Ishikawa (cell line): Measurements from ENCODE around the gene RTN3.

ENCODE experiments used
- CEBPB ChIP-seq: IDR thresholded peaks from 2 replicates; pipeline ENCODE4 v1.6.1; 2012
- CREB1 ChIP-seq: IDR thresholded peaks from 2 replicates; pipeline ENCODE4 v1.6.1; 2012; ENCODE audit warnings: low read depth
- EGR1 ChIP-seq: IDR thresholded peaks from 2 replicates; pipeline ENCODE4 v1.6.1; 2012
- EP300 ChIP-seq: IDR thresholded peaks from 2 replicates; pipeline ENCODE4 v1.6.1; 2012; ENCODE audit warnings: borderline replicate concordance
- FOXM1 ChIP-seq: IDR thresholded peaks from 2 replicates; pipeline ENCODE4 v1.6.1; 2012; ENCODE audit warnings: low read depth, borderline replicate concordance
- NFIC ChIP-seq: IDR thresholded peaks from 2 replicates; pipeline ENCODE4 v1.6.1; 2012
- RAD21 ChIP-seq: IDR thresholded peaks from 2 replicates; pipeline ENCODE4 v1.6.1; 2012; ENCODE audit warnings: low read depth
- TAF1 ChIP-seq: IDR thresholded peaks from 2 replicates; pipeline ENCODE4 v1.6.1; 2012; ENCODE audit warnings: low read depth, mild to moderate bottlenecking
- TCF12 ChIP-seq: IDR thresholded peaks from 2 replicates; pipeline ENCODE4 v1.6.1; 2012; ENCODE audit warnings: low read depth
- TEAD4 ChIP-seq: IDR thresholded peaks from 2 replicates; pipeline ENCODE4 v1.6.1; 2012
- YY1 ChIP-seq: IDR thresholded peaks from 2 replicates; pipeline ENCODE4 v1.6.1; 2012; ENCODE audit warnings: low read depth
- ZBTB7A ChIP-seq: IDR thresholded peaks from 2 replicates; pipeline ENCODE4 v1.6.1; 2012; ENCODE audit warnings: low read depth
- TF ChIP-seq, protein P1 (sequence below): IDR thresholded peaks from 2 replicates; pipeline ENCODE4 v1.6.1; 2012
- TF ChIP-seq, protein P2 (sequence below): IDR thresholded peaks from 2 replicates; pipeline ENCODE4 v1.6.1; 2012
- TF ChIP-seq, protein P3 (sequence below): IDR thresholded peaks from 2 replicates; pipeline ENCODE4 v1.6.1; 2012; ENCODE audit warnings: low read depth, mild to moderate bottlenecking

Gene RTN3

DNA sequence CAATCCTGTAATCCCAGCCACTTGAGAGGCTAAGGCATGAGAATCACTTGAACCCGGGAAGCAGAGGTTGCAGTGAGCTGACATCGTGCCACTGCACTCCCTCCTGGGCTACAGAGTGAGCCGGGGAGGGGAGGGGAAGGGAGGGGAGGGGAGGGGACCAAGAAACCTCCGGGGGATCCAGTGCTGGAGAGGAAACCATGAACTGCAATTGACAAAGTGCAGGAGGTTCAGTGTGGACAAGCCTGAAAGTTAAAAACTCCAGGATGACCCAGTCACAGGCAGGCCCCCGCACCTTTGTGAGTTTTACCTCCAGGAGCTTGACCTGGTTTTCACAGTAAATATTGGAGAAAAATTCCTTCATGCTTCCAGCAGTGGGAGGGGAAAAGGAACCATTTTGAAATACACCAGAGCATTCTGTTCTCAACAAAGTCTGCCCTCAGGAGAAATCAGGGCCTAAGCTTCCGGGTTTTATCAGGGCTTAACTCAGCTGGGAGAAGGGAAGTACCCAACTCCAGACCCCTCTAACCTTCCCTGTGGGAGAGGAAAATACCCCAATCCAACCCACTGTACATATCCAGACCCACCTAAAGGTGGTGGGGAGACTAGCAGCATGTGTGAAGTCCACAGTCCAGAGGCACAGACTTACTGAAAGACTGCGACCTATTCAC, 102.8 kb downstream of the RTN3 start:
- no peak for TF ChIP-seq RAD21
- no peak for TF ChIP-seq CREB1
- TF ChIP-seq CEBPB = no peak
- TF ChIP-seq TEAD4 = no peak
- TF ChIP-seq, protein P1, sequence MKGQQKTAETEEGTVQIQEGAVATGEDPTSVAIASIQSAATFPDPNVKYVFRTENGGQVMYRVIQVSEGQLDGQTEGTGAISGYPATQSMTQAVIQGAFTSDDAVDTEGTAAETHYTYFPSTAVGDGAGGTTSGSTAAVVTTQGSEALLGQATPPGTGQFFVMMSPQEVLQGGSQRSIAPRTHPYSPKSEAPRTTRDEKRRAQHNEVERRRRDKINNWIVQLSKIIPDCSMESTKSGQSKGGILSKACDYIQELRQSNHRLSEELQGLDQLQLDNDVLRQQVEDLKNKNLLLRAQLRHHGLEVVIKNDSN = no peak
- no peak for TF ChIP-seq TCF12
- no peak for TF ChIP-seq EGR1
- no peak for TF ChIP-seq ZBTB7A
- TF ChIP-seq EP300 = no peak
- TF ChIP-seq YY1 = no peak
- TF ChIP-seq, protein P2, sequence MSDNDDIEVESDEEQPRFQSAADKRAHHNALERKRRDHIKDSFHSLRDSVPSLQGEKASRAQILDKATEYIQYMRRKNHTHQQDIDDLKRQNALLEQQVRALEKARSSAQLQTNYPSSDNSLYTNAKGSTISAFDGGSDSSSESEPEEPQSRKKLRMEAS = no peak
- TF ChIP-seq, protein P3, sequence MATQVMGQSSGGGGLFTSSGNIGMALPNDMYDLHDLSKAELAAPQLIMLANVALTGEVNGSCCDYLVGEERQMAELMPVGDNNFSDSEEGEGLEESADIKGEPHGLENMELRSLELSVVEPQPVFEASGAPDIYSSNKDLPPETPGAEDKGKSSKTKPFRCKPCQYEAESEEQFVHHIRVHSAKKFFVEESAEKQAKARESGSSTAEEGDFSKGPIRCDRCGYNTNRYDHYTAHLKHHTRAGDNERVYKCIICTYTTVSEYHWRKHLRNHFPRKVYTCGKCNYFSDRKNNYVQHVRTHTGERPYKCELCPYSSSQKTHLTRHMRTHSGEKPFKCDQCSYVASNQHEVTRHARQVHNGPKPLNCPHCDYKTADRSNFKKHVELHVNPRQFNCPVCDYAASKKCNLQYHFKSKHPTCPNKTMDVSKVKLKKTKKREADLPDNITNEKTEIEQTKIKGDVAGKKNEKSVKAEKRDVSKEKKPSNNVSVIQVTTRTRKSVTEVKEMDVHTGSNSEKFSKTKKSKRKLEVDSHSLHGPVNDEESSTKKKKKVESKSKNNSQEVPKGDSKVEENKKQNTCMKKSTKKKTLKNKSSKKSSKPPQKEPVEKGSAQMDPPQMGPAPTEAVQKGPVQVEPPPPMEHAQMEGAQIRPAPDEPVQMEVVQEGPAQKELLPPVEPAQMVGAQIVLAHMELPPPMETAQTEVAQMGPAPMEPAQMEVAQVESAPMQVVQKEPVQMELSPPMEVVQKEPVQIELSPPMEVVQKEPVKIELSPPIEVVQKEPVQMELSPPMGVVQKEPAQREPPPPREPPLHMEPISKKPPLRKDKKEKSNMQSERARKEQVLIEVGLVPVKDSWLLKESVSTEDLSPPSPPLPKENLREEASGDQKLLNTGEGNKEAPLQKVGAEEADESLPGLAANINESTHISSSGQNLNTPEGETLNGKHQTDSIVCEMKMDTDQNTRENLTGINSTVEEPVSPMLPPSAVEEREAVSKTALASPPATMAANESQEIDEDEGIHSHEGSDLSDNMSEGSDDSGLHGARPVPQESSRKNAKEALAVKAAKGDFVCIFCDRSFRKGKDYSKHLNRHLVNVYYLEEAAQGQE = no peak
- TF ChIP-seq FOXM1 = no peak

DNA sequence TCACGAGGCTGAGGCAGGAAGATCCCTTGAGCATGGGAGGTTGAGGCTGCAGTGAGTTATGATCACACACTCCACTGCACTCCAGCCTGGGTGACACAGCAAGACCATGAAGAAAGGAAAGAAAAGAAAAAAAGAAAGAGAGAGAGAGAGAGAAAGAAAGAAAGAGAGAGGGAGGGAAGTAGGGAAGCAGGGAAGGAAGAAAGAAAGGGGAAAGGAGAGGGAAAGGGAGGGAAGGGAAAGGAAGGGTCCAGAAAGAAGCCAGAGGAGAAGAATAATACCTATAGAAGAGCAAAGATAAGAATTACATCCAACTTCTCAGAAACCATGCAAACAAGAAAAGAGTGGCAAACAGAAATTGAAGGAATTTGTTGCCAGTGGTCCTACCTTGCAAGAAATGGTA, 104.5 kb downstream of the RTN3 start:
- TF ChIP-seq, protein P2 = no peak
- TF ChIP-seq FOXM1 (no peak), YY1 (no peak), EGR1 (no peak), CEBPB (no peak), TEAD4 (no peak), TCF12 (no peak), RAD21 (no peak), EP300 (no peak), ZBTB7A (no peak), CREB1 (no peak), NFIC (no peak), TAF1 (no peak)
- TF ChIP-seq, protein P3 = no peak
- TF ChIP-seq, protein P1 = no peak

DNA sequence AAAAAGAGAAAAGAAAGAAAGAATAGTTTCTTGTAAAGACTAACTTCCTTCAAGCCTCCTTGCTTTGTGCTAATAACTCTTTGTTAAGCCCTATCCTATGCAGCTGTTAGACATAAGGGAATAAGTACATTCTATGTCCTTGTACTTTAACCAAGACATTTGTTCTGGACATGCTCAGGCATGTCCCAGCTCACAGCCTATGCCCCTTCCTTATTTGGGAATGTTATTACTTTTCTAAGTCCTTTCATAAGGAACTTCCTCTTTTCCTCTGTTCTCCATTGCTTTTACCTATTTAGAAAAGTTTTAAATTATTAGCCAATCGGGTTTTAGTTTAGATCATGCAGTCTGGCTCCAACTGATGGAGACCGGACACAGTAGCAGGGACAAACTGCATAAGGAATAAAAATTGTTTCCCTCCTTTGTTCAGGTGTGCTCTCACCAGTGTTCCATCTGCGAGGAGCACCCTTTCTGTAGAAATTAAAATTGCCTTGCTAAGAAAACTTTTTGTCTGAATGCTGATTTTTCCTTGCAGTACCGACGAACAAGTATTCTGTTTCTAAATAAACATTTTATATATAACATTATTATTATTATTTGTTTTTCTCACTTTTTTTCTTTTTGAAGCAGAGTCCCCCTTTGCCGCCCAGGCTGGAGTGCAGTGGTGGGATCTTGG, 110.3 kb downstream of the RTN3 start:
- no peak for TF ChIP-seq CEBPB
- TF ChIP-seq, protein P3 = no peak
- TF ChIP-seq, protein P2 = no peak
- no peak for TF ChIP-seq FOXM1
- TF ChIP-seq TAF1 = no peak
- TF ChIP-seq ZBTB7A = no peak
- TF ChIP-seq, protein P1 = no peak
- TF ChIP-seq RAD21 = no peak
- TF ChIP-seq TEAD4 = no peak
- no peak for TF ChIP-seq EP300
- TF ChIP-seq CREB1 = no peak
- no peak for TF ChIP-seq NFIC
- no peak for TF ChIP-seq YY1
- TF ChIP-seq TCF12 = no peak
- TF ChIP-seq EGR1 = no peak
